Colon (tissue), 2 donors: ENCODE data around the gene ATXN7L1.

Experiments used
- FAIRE-seq: peaks from 2 replicates; lab custom pipeline; 2012; peaks lifted over from hg19 to GRCh38; lab: Jason Lieb, UNC
- donor health status: control.
- donor health status: control.

ATXN7L1 gene

GRCh38 chr7:105876091-105876963 is at the start of gene ATXN7L1:
Gene ATXN7L1 (minus strand): TSS chr7:105876599. CDS start chr7:105876558, 41 bp downstream.
- no peak for FAIRE-seq

GRCh38 chr7:105926131-105926530 is 49.7 kb upstream of the ATXN7L1 start:
- FAIRE-seq, result no peak

- FAIRE-seq, result no peak
Observed at GRCh38 chr7:105924945-105925344, 48.5 kb upstream of the ATXN7L1 start.

- FAIRE-seq, result no peak
Observed at GRCh38 chr7:105920766-105921165, 44.4 kb upstream of the ATXN7L1 start.

GRCh38 chr7:105917659-105918058 is 41.3 kb upstream of the ATXN7L1 start:
- no peak for FAIRE-seq

GRCh38 chr7:105916603-105917002 is 40.2 kb upstream of the ATXN7L1 start:
- FAIRE-seq, result no peak

- no peak for FAIRE-seq
Observed at GRCh38 chr7:105913947-105914346, 37.5 kb upstream of the ATXN7L1 start.

- FAIRE-seq, result no peak
Observed at GRCh38 chr7:105911961-105912575, 35.7 kb upstream of the ATXN7L1 start.

GRCh38 chr7:105910172-105910571 is 33.8 kb upstream of the ATXN7L1 start:
- FAIRE-seq, result no peak

GRCh38 chr7:105909742-105910141 is 33.3 kb upstream of the ATXN7L1 start:
- FAIRE-seq, result no peak

GRCh38 chr7:105907129-105907846 is 30.9 kb upstream of the ATXN7L1 start:
- no peak for FAIRE-seq

- no peak for FAIRE-seq
Observed at GRCh38 chr7:105906695-105907094, 30.3 kb upstream of the ATXN7L1 start.

GRCh38 chr7:105905910-105906568 is 29.6 kb upstream of the ATXN7L1 start:
- FAIRE-seq, result no peak

- FAIRE-seq, result no peak
Observed at GRCh38 chr7:105905209-105905909, 29.0 kb upstream of the ATXN7L1 start.

GRCh38 chr7:105904064-105904463 is 27.7 kb upstream of the ATXN7L1 start:
- no peak for FAIRE-seq

- no peak for FAIRE-seq
Observed at GRCh38 chr7:105902325-105902911, 26.0 kb upstream of the ATXN7L1 start.

GRCh38 chr7:105897999-105898398 is 21.6 kb upstream of the ATXN7L1 start:
- FAIRE-seq, result no peak

- no peak for FAIRE-seq
Observed at GRCh38 chr7:105896407-105896911, 20.1 kb upstream of the ATXN7L1 start.

GRCh38 chr7:105894131-105894530 is 17.7 kb upstream of the ATXN7L1 start:
- FAIRE-seq, result no peak

- FAIRE-seq, result no peak
Observed at GRCh38 chr7:105892387-105892786, 16.0 kb upstream of the ATXN7L1 start.
